Measurements from ENCODE around the gene MYCN.

Gene MYCN

DNA sequence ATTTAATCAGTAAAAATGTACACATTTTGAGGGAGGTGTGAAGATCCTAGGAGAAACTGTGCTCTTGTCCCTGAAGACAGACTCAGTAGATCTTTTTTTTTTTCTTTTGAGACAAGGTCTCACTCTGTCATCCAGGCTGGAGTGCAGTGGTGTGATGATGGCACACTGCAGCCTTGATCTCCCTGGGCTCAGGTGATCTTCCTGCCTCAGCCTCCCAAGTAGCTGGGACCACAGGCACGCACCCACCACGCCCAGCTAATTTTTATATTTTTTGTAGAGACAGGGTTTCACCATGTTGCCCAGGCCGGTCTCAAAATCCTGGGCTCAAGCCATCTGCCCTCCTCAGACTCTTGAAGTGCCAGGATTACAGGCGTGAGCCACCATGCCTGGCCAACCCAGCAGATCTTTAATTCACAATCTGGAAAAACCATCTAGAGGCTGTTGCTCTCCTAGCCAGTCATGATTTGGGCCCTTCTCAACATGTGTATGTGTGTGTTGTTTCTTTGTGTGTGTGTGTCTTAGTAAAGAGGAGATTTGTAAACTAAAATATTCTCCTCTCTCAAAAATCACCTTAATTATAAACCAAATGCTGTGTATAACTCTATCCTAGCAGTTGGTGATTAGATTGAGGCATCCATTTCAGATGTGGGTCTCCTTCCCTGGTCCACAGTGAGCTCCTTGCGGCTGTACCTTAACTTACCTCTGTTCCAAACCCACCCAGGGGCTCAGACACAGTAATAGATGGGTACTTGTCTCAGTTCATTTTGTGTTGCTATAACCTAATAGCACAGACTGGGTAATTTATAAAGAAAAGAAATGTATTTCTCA lies 3.9 kb upstream of the MYCN start:
- H3K4me3 ChIP-seq (ENCODE audit: low read depth, low read length) = no peak overlapping the region
- TF ChIP-seq, protein P1, sequence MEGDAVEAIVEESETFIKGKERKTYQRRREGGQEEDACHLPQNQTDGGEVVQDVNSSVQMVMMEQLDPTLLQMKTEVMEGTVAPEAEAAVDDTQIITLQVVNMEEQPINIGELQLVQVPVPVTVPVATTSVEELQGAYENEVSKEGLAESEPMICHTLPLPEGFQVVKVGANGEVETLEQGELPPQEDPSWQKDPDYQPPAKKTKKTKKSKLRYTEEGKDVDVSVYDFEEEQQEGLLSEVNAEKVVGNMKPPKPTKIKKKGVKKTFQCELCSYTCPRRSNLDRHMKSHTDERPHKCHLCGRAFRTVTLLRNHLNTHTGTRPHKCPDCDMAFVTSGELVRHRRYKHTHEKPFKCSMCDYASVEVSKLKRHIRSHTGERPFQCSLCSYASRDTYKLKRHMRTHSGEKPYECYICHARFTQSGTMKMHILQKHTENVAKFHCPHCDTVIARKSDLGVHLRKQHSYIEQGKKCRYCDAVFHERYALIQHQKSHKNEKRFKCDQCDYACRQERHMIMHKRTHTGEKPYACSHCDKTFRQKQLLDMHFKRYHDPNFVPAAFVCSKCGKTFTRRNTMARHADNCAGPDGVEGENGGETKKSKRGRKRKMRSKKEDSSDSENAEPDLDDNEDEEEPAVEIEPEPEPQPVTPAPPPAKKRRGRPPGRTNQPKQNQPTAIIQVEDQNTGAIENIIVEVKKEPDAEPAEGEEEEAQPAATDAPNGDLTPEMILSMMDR (IDR thresholded peaks at IDR 0.05; ENCODE audit: borderline replicate concordance, insufficient read depth, low read depth, low read length) = no peak

DNA sequence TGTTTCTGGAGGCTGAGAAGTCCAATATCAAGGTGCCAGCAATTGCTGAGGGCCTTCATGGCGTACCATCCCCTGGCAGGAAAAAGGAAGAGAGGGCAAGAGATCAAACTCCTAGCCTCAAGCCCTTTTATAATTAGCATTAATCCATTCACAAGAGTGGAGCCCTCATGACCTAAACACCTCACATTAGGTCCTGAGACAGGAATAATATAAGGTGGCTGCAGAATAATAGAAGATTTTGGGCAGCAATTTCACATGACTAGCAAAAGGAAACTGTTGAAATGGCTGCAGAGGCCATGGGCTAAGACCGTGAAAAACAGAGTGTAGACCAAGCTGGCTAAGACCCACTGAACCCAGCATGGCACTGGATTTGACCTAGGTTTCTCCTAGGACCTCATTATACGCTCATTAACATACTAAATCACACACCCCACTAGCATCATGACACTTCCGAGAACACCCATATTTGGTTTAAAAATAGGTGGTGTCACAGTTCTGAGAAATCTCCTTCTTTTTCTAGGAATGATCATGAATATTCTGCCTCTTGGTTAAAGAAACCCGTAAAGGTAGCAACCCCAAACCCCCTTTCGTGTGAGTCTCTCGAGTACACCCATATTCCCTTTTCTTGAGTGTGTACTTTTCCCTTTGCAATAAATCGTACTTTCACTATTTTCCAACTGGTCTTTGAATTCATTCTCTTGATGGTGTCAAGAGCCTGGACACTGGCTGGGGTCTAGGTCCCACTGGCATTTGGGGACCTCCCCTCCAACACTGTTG lies 3.1 kb upstream of the MYCN start:
- H3K4me3 ChIP-seq (ENCODE audit: low read depth, low read length) = no peak overlapping the region
- TF ChIP-seq, protein P1 (IDR thresholded peaks at IDR 0.05; ENCODE audit: borderline replicate concordance, insufficient read depth, low read depth, low read length) = no peak

DNA sequence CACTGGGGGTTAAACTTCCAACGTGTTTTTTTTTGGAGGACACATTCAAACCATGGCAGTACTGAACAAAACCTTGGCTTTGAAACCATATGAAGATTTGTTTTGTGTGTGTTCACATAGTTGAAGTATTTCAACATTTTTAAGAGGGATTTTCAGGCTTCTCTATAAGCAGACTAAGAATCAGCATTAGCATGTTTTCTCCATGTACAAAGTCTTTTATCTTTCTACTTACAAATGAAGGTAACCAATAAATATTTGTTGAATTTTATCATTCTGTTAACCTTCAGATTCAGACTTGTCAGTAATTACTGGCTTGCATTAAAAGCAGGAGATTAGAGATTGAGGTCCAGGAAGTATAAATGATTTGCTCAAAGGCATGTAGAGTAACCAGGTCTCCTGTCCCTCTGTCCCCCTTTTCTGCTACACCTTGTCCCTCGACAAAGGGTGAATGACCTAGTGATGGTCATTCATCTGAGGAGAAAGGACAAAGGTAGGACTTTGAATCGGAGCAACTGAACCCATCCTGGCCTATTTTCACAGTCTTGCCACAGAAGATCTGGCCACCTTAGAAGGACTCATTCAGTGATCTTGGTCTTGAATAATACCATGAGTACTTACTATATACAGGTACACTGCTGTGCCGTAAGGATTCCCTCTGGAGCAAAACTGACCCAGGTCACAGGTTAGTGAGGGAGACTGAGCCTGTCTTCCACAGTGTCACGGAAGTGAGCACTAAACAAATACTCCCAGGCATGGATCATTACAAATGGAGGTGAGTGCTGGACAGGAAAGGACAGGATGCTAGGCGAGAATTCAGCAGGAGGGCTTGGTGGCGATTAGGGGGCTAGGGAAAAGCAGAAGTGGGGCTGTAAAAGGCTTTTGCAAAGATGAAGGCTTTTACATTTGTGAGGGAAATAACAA lies 2.2 kb upstream of the MYCN start:
- H3K4me3 ChIP-seq (ENCODE audit: low read depth, low read length) = no peak overlapping the region
- TF ChIP-seq, protein P1 (IDR thresholded peaks at IDR 0.05; ENCODE audit: borderline replicate concordance, insufficient read depth, low read depth, low read length) = no peak

DNA sequence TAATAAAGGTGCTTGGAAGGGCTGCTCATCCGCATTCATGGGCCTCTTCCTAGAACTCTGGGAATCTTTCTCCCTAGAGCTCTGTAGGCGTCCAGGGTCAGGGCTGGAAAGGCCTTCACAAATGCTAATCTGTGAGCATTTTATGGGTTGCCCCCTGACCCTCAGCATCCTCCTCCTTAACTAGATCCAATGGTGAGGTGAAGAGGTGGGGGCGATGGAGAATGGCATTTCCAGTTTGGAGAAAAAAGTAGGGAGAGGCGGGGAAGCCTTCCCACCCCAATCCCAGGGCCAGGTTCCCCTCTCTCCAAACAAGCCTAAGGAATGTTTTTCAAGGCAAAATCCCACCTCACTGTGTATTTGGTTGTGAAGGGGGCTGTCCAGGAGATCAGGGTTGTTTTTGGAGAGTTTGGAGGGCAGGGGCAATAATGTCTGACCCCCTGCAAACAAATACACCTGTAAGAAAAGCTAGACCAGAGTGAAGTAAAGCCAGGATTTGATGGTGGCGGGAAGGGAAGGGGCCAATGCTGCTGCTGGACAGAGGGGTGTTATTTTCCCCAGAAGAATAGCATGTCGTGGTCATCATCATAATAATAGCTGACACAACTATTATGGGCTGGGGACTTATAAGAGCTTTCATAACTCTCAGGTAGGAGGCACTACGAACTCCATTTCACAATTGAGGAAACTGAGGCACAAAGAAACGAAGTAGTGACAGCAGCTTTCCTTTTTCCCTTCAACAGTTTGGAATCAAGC lies 1.4 kb upstream of the MYCN start:
- TF ChIP-seq, protein P1 (IDR thresholded peaks at IDR 0.05; ENCODE audit: borderline replicate concordance, insufficient read depth, low read depth, low read length) = no peak
- no peak overlapping the region for H3K4me3 ChIP-seq (ENCODE audit: low read depth, low read length)

DNA sequence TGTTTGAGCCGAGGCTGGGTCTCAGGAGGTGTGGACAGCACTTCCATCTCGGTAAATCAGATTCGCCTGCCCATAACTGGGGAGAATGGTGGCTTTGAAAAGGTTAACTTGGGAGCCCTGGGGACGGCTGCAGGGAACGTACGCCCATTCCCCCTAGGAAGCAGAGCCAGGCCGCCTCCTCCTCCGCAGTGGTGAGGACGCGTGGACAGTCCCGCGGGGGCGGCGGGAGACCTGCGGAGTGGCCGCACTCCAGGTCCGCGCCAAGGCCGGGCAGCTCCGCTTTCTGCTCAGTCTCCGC lies 845 bp upstream of the MYCN start:
- TF ChIP-seq, protein P1 (IDR thresholded peaks at IDR 0.05; ENCODE audit: borderline replicate concordance, insufficient read depth, low read depth, low read length) = 0 out of 2 replicates have a peak, but pooled peaks have one; percentile 61
- no peak overlapping the region for H3K4me3 ChIP-seq (ENCODE audit: low read depth, low read length)

DNA sequence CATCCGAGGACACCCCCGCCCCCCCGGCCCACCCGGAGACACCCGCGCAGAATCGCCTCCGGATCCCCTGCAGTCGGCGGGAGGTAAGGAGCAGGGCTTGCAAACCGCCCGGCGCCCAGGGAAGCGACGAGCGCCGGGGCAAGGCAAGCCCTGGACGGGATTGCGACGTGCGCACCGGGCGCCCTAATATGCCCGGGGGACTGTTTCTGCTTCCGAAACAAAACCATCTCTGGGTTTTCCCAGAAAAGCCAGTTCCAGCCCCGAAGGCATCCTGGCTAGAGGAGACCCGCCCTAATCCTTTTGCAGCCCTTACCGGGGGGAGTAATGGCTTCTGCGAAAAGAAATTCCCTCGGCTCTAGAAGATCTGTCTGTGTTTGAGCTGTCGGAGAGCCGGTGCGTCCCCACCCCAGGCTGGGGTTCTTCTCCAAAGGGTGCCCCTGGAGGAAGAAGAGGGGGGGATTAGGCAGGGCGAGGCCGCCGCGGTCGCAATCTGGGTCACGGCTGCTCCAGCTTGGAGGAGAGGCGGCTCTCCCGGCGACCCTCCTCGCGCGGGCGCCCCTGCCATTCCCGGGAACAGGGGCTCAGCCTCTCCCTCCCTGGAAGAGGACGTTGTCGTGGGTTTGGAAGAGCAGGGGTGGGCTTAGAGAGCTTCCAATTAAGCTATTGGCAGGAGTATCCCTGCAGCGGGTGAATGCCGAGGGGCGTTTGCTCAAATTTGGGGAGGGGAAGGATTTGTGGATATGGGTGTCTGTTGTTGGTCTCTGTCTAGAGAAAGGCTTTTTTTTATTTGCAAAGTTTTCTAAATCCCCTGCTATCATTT lies 521 bp downstream of the MYCN start:
- no peak overlapping the region for H3K4me3 ChIP-seq (ENCODE audit: low read depth, low read length)

More for the DNA sequence above, 521 bp downstream of the MYCN start:
- TF ChIP-seq, protein P1 (IDR thresholded peaks at IDR 0.05; ENCODE audit: borderline replicate concordance, insufficient read depth, low read depth, low read length) = no peak
